Breast epithelium (tissue), 4 donors: ENCODE results near the gene FAM168A. TPM values are rescaled to one million over a fixed set of nuclear protein-coding genes. Genes with fewer than 3 reads are reported as not detected.

ENCODE experiments used
- DNase-seq, 2 donors: peaks; one replicate each; pipeline ENCODE4 v3.0.0-alpha.2; 2019; ENCODE audit warnings: low spot score in 2 of 2
- H3K27ac ChIP-seq, 2 donors: fragments of 200-600 bp; sonication (generic) in 1 of 2; one replicate each; pipeline ENCODE4 v1.5.1; 2016 to 2019; ENCODE audit warnings: mild to moderate bottlenecking in 1 of 2
- H3K27me3 ChIP-seq, 2 donors: fragments of 200-600 bp; sonication (generic) in 1 of 2; one replicate each; pipeline versions ENCODE4 v1.5.1 to v1.6.0; 2017 to 2019; ENCODE audit warnings: control low read depth in 1 of 2, mild to moderate bottlenecking in 1 of 2
- H3K36me3 ChIP-seq: fragments of 200-600 bp; one replicate; pipeline ENCODE4 v1.5.1; 2019
- H3K4me1 ChIP-seq, 2 donors: fragments of 200-600 bp; sonication (generic); one replicate each; pipeline ENCODE4 v1.5.1; 2016 to 2019; ENCODE audit warnings: control low read depth in 1 of 2
- H3K4me3 ChIP-seq, 3 donors: fragments of 200-600 bp; sonication (generic); 1 replicate in 2 of 3; 2 replicates in 1 of 3; pipeline ENCODE4 v1.5.1; 2016 to 2019; ENCODE audit warnings: mild to moderate bottlenecking in 3 of 3, moderate library complexity in 2 of 3
- H3K9me3 ChIP-seq, 2 donors: fragments of 200-600 bp; sonication (generic) in 1 of 2; one replicate each; pipeline ENCODE4 v1.5.1; 2016 to 2019; ENCODE audit warnings: control low read depth in 1 of 2
- POLR2A ChIP-seq: fragments of 450-650 bp; IDR thresholded peaks from one replicate; pipeline ENCODE4 v1.6.1; 2016; ENCODE audit warnings: antibody characterized with exemption, mild to moderate bottlenecking, moderate library complexity
- POLR2AphosphoS5 ChIP-seq, 3 donors: sonication (generic); formaldehyde crosslinking; IDR thresholded peaks; one replicate each; pipeline ENCODE4 v1.6.1; 2017; ENCODE audit warnings: antibody characterized with exemption in 3 of 3
- intact Hi-C: fragments of 100-400 bp; cut with DNase I; formaldehyde crosslinking; loops from one replicate; pipeline ENCODE4 v1.15.1; 2023; ENCODE audit warnings: low total_unique reads
- total RNA-seq, 3 donors: library from RNA; depleted of rRNA; stranded (reverse); fragments of >200 nt; gene quantifications; one replicate each; pipeline ENCODE4 v1.1.0, GENCODE V29; 2016
- TF ChIP-seq, protein P1 (sequence below), 3 donors: fragments of 450-650 bp; IDR thresholded peaks; one replicate each; pipeline ENCODE4 v1.5.1; 2016 to 2017; ENCODE audit warnings: antibody characterized with exemption in 3 of 3, mild to moderate bottlenecking in 3 of 3, moderate library complexity in 3 of 3

The FAM168A gene
- total RNA-seq, 3 donors from 2014 or later, result 26.5 to 41.9 (median 28.8) TPM

DNA sequence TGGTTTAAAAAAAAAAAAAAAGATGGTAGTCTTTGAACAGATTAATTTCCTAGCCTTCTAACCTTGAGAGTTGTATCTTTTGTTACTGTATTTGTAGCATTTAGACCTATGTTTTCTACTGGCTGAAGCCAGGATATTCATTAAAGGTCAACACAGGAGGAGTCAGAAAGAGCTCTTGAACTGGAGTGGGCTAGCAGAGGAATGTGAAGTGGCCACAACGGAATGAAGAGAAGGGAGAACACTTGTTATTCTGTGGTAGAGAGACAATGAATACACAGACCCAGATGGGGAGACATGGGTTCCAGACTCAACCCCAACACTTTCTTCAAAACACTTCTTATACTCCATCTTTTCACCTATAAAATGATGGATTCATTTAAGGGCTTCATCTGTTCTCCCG is 133.6 kb downstream of the FAM168A start:
- Histone ChIP-seq H3K27me3 (no peaks in the 10 kb centered on the region), H3K27ac (no peak overlapping the region), H3K4me1 (peaks cover 0 to 3% of the 10 kb centered on the region in 2 donors), H3K4me3 (no peak overlapping the region), H3K36me3 (no peaks in the 10 kb centered on the region), H3K9me3 (no peaks in the 10 kb centered on the region)
- DNase-seq, result no peak
- TF ChIP-seq, protein P1, sequence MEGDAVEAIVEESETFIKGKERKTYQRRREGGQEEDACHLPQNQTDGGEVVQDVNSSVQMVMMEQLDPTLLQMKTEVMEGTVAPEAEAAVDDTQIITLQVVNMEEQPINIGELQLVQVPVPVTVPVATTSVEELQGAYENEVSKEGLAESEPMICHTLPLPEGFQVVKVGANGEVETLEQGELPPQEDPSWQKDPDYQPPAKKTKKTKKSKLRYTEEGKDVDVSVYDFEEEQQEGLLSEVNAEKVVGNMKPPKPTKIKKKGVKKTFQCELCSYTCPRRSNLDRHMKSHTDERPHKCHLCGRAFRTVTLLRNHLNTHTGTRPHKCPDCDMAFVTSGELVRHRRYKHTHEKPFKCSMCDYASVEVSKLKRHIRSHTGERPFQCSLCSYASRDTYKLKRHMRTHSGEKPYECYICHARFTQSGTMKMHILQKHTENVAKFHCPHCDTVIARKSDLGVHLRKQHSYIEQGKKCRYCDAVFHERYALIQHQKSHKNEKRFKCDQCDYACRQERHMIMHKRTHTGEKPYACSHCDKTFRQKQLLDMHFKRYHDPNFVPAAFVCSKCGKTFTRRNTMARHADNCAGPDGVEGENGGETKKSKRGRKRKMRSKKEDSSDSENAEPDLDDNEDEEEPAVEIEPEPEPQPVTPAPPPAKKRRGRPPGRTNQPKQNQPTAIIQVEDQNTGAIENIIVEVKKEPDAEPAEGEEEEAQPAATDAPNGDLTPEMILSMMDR (IDR thresholded peaks at IDR 0.05), result no peak
- TF ChIP-seq POLR2A (no peak), POLR2AphosphoS5 (IDR thresholded peaks at IDR 0.05) (no peak)
- intact Hi-C loops, result no loop called here

DNA sequence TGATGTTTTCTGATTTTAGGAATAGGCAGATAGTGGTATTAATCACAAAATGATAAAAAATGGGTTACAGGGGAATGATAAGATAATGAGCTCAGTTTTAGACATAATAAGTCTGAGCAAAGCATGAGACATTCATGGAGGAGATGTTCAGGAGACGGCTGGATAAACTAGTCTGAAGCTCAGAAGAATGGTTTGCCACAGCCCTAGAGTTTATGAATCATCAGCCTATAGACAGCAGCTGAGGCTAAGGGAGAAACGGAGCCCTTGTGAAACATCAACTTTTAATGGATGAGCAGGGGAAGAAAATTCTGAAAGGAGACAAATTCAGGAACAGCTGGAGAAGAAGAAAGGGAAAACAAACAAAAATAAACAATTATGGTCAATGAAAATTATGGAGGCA is 134.6 kb downstream of the FAM168A start:
- Histone ChIP-seq H3K4me3 (no peak overlapping the region), H3K36me3 (no peaks in the 10 kb centered on the region), H3K27ac (no peak overlapping the region), H3K4me1 (peaks cover 0 to 3% of the 10 kb centered on the region in 2 donors), H3K27me3 (no peaks in the 10 kb centered on the region), H3K9me3 (no peaks in the 10 kb centered on the region)
- no peak for DNase-seq
- intact Hi-C loops, result no loop called here
- TF ChIP-seq POLR2A, result no peak
- TF ChIP-seq, protein P1 (IDR thresholded peaks at IDR 0.05), result no peak
- TF ChIP-seq POLR2AphosphoS5 (IDR thresholded peaks at IDR 0.05), result no peak

DNA sequence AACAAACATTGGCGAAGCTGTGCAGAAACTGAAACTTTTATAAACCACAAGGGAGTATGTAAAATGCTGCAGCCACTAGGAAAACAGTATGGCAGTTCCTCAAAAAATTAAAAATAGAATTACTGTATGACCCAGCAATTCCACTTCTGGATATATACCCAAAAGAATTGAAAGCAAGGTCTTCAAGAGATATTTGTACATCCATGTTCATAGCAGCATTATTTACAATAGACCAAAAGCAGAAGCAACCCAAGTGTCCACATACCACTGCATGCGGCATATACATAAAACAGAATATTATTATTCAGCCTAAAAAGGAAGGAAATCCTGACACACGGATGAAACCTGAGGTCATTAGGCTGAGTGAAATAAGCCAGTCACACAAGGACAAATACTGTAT is 135.9 kb downstream of the FAM168A start:
- TF ChIP-seq, protein P1 (IDR thresholded peaks at IDR 0.05), result no peak
- TF ChIP-seq POLR2A (no peak), POLR2AphosphoS5 (IDR thresholded peaks at IDR 0.05) (no peak)
- H3K4me3 ChIP-seq, result no peak overlapping the region
- intact Hi-C loops, result no loop called here

DNA sequence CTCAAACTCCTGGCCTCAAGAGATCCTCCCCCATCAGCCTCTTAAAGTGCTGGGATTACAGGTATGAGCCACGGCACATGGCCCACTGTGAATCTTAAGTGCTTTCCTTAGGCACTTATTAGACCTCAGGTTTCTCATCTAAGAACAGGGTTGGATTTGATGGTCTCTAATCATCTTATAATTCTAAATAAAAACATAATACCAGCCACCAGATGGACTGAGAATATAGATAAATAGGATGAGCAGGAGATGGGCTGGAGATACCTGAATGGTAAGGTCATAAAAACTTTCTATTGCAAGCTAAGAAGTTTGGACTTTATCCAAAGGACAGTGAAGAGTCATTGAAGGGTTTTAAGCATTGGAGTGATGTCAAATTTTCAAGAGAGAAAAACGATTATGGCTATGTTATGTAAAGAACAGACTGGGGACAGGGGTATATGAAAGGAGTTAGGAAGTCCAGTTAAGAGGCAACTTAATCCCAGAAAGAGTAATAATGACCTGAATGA is 136.5 kb downstream of the FAM168A start:
- Histone ChIP-seq H3K27me3 (no peaks in the 10 kb centered on the region), H3K4me3 (no peak overlapping the region), H3K9me3 (no peaks in the 10 kb centered on the region), H3K27ac (no peak overlapping the region), H3K36me3 (no peaks in the 10 kb centered on the region), H3K4me1 (peaks cover 0 to 3% of the 10 kb centered on the region in 2 donors)
- TF ChIP-seq POLR2AphosphoS5 (IDR thresholded peaks at IDR 0.05), result no peak
- TF ChIP-seq, protein P1 (IDR thresholded peaks at IDR 0.05), result no peak
- TF ChIP-seq POLR2A, result no peak
- intact Hi-C loops, result no loop called here
- no peak for DNase-seq

More for the DNA sequence above, 135.9 kb downstream of the FAM168A start:
- Histone ChIP-seq H3K9me3 (no peaks in the 10 kb centered on the region), H3K36me3 (no peaks in the 10 kb centered on the region), H3K27me3 (no peaks in the 10 kb centered on the region), H3K27ac (no peak overlapping the region), H3K4me1 (peaks cover 0 to 3% of the 10 kb centered on the region in 2 donors)
- DNase-seq, result no peak

DNA sequence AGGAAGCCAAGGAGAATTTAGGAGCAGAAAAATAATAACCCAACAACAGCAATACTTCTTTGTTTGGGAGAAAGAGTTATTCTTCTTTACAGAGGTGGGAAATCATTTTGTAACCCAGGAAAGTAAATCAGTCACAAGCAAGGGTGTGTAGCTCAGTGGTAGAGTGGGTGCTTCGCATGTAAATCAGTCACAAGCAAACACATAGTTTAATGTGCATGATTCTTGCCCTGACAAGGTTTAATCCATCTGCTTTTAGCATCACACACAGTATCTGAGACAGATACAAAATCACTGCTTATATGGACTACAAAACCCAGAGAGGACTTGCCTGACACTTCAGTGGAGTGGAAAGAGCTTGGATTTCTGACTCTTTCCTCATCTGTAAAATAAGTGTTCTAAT is 139.7 kb downstream of the FAM168A start:
- Histone ChIP-seq H3K36me3 (no peaks in the 10 kb centered on the region), H3K4me1 (no peaks in the 10 kb centered on the region), H3K27ac (no peak overlapping the region), H3K9me3 (no peaks in the 10 kb centered on the region), H3K27me3 (no peaks in the 10 kb centered on the region), H3K4me3 (no peak overlapping the region)
- intact Hi-C loops, result no loop called here
- DNase-seq, result no peak
- TF ChIP-seq POLR2A (no peak), POLR2AphosphoS5 (IDR thresholded peaks at IDR 0.05) (no peak)
- TF ChIP-seq, protein P1 (IDR thresholded peaks at IDR 0.05), result no peak
